ENCODE data around the gene KCNAB1. TPM values are rescaled to one million over a fixed set of nuclear protein-coding genes. Genes with fewer than 3 reads are reported as not detected.

Gene KCNAB1
- total RNA-seq, 1 experiment from 2014 or later: 1.0 TPM

GRCh38 chr3:156349111-156349510 is 228.7 kb downstream of the KCNAB1 start:
- Mint-ChIP-seq H3K27me3 (ENCODE audit: low read depth) (no peaks in the 10 kb centered on the region), H3K36me3 (no peaks in the 10 kb centered on the region), H3K4me3 (no peak overlapping the region), H3K9me3 (no peaks in the 10 kb centered on the region), H3K4me1 (peaks cover 10% of the 10 kb centered on the region), H3K27ac (no peak overlapping the region)
- ChIA-PET CTCF (no interaction called here), POLR2A (no interaction called here)
- DNase-seq (ENCODE audit: low spot score) (no peak), ATAC-seq (no peak)
- no peak for TF ChIP-seq SP1 (CRISPR knock-in tag; conservative IDR thresholded peaks at IDR 0.05)
- TF ChIP-seq EMX1 (CRISPR knock-in tag; IDR thresholded peaks at IDR 0.05): no peak
- no peak for TF ChIP-seq TP53 (CRISPR knock-in tag; IDR thresholded peaks at IDR 0.05)
- TF ChIP-seq NR1H2 (CRISPR knock-in tag; IDR thresholded peaks at IDR 0.05): no peak
- no peak for TF ChIP-seq RORB (CRISPR knock-in tag; IDR thresholded peaks at IDR 0.05)
- TF ChIP-seq ZNF121 (CRISPR knock-in tag; IDR thresholded peaks at IDR 0.05): no peak
- no peak for TF ChIP-seq GABPB1 (CRISPR knock-in tag; IDR thresholded peaks at IDR 0.05)
- no peak for TF ChIP-seq CREM (CRISPR knock-in tag; IDR thresholded peaks at IDR 0.05)
- no peak for TF ChIP-seq FOXJ3 (CRISPR knock-in tag; IDR thresholded peaks at IDR 0.05; ENCODE audit: borderline replicate concordance)
- no peak for TF ChIP-seq NFATC4 (CRISPR knock-in tag; IDR thresholded peaks at IDR 0.05)
- no peak for TF ChIP-seq E2F4 (CRISPR knock-in tag; IDR thresholded peaks at IDR 0.05; ENCODE audit: borderline replicate concordance, low read depth)
- TF ChIP-seq CREB1 (CRISPR knock-in tag; IDR thresholded peaks at IDR 0.05): no peak
- TF ChIP-seq NR2C2 (CRISPR knock-in tag; IDR thresholded peaks at IDR 0.05): no peak
- TF ChIP-seq GTF2I (CRISPR knock-in tag; conservative IDR thresholded peaks at IDR 0.05): no peak
- no peak for TF ChIP-seq NR3C1 (CRISPR knock-in tag; conservative IDR thresholded peaks at IDR 0.05; ENCODE audit: low read depth)
- TF ChIP-seq NFE2L1 (CRISPR knock-in tag; IDR thresholded peaks at IDR 0.05): no peak
- TF ChIP-seq E2F5 (CRISPR knock-in tag; IDR thresholded peaks at IDR 0.05): no peak
- TF ChIP-seq RELA (CRISPR knock-in tag; IDR thresholded peaks at IDR 0.05; ENCODE audit: borderline replicate concordance): no peak
- no peak for TF ChIP-seq PRRX2 (CRISPR knock-in tag; IDR thresholded peaks at IDR 0.05)

- Mint-ChIP-seq H3K36me3 (no peaks in the 10 kb centered on the region), H3K27ac (no peak overlapping the region), H3K4me3 (no peak overlapping the region), H3K4me1 (peaks cover 15% of the 10 kb centered on the region), H3K9me3 (no peaks in the 10 kb centered on the region), H3K27me3 (ENCODE audit: low read depth) (no peaks in the 10 kb centered on the region)
- POLR2A ChIA-PET: interaction anchor here (0.5 kb wide), 1 partner anchor 955 kb away, joined by 4 read pairs; no protein-coding TSS in a partner anchor
- no peak for DNase-seq (ENCODE audit: low spot score)
- CTCF ChIA-PET: no interaction called here
- TF ChIP-seq E2F5 (CRISPR knock-in tag; IDR thresholded peaks at IDR 0.05) (no peak), FOXP4 (CRISPR knock-in tag; IDR thresholded peaks at IDR 0.05) (no peak)
- ATAC-seq: no peak
Observed at GRCh38 chr3:156349978-156350377, 229.6 kb downstream of the KCNAB1 start.

GRCh38 chr3:156350781-156351180 is 230.4 kb downstream of the KCNAB1 start:
- H3K27ac Mint-ChIP-seq: no peak overlapping the region
- H3K36me3 Mint-ChIP-seq: no peaks in the 10 kb centered on the region
- no peaks in the 10 kb centered on the region for H3K27me3 Mint-ChIP-seq (ENCODE audit: low read depth)
- H3K4me1 Mint-ChIP-seq: peaks cover 23% of the 10 kb centered on the region
- no peak overlapping the region for H3K4me3 Mint-ChIP-seq
- ChIA-PET CTCF (no interaction called here), POLR2A (no interaction called here)
- TF ChIP-seq ATF2 (CRISPR knock-in tag; IDR thresholded peaks at IDR 0.05; ENCODE audit: borderline replicate concordance, low read depth): no peak
- TF ChIP-seq CREB1 (CRISPR knock-in tag; IDR thresholded peaks at IDR 0.05): no peak
- no peak for TF ChIP-seq ZNF281 (CRISPR knock-in tag; IDR thresholded peaks at IDR 0.05)
- TF ChIP-seq TP53 (CRISPR knock-in tag; IDR thresholded peaks at IDR 0.05): no peak
- TF ChIP-seq CBFB (CRISPR knock-in tag; IDR thresholded peaks at IDR 0.05; ENCODE audit: low read depth): no peak
- no peak for TF ChIP-seq SMAD3 (CRISPR knock-in tag; IDR thresholded peaks at IDR 0.05; ENCODE audit: borderline replicate concordance)
- no peaks in the 10 kb centered on the region for H3K9me3 Mint-ChIP-seq
- ATAC-seq (no peak), DNase-seq (ENCODE audit: low spot score) (no peak)

All from WTC11 (cell line).